T-helper 1 cell (primary cell): Measurements from ENCODE around the gene BCAR1.
A peak's percentile ranks its signal among the peaks of the same experiment; 100 is the strongest.
"Not testable (repeated sequence)": the region's sequence is repeated elsewhere in the genome, so short reads cannot be mapped to it uniquely, and the experiment has no call there.

Experiments
- DNase-seq, 5 donors: peaks; one replicate each; pipeline ENCODE4 v3.0.0-alpha.2; 2012 to 2020

The BCAR1 gene

DNA sequence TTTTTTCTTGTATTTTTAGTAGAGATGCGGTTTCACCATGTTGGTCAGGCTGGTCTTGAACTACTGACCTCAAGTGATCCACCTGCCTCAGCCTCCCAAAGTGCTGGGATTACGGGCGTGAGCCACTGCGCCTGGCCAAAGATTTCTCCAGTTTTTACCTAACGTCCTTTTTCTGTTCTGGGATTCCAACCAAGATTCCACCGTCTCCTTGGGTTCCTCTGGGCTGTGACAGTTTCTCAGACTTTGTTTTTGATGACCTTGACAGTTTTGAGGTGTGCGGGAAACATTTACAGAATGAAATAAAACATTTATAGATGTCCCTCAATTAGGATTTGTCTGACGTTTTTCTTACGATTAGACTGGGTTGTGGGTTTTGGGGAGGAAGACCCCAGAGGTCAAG, 17.9 kb upstream of the BCAR1 start:
- DNase-seq = not testable (repeated sequence)

GRCh38 chr16:75267631-75268264, 16.3 kb upstream of the BCAR1 start:
- DNase-seq = no peak

DNA sequence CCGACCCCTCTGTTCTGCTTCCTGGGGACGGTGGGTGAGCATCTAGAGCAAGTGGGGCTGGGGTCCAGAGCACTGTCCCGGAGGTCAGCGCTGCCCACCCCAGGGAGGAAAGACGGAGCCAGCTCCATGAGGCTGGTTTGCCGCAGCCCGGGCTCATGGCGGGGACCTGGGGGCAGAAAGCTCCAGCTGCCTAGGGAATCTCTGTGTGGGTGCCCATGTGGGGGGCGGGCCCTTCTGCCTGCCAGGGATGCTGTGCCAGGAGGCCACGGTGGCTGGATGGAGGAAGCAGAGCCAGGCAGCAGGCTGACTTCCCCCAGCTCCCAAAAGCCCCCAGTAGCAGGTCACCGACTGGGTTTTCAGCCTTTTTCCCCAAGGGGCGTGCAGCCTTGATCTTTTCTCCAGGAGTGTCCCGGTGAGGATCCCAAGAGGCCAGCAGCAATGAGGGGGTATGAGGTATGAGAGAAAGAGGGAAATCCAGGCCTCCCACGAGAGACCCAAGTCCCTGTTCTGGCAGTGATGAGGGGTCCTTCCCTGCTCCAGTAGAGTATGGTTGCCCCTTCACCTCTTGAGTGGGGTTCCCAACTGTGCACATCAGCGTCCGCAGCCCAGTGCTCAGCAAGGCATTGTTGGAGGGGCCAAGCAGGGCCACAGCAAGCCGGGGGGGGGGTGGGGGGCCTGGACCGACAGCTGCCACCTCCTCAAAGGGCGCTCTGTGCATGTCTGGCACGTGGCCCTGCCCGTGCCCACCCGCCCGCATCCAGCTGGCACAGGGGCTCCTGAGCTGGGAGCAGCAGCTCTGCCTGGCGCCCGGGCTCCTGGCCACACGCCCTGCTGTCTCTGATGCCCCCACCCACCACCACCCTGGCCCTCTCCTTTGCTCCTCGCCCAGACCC, 15.6 kb upstream of the BCAR1 start:
- no peak for DNase-seq

- DNase-seq = no peak
These were observed 14.7 kb upstream of the BCAR1 start for GRCh38 chr16:75265911-75266701.

DNA sequence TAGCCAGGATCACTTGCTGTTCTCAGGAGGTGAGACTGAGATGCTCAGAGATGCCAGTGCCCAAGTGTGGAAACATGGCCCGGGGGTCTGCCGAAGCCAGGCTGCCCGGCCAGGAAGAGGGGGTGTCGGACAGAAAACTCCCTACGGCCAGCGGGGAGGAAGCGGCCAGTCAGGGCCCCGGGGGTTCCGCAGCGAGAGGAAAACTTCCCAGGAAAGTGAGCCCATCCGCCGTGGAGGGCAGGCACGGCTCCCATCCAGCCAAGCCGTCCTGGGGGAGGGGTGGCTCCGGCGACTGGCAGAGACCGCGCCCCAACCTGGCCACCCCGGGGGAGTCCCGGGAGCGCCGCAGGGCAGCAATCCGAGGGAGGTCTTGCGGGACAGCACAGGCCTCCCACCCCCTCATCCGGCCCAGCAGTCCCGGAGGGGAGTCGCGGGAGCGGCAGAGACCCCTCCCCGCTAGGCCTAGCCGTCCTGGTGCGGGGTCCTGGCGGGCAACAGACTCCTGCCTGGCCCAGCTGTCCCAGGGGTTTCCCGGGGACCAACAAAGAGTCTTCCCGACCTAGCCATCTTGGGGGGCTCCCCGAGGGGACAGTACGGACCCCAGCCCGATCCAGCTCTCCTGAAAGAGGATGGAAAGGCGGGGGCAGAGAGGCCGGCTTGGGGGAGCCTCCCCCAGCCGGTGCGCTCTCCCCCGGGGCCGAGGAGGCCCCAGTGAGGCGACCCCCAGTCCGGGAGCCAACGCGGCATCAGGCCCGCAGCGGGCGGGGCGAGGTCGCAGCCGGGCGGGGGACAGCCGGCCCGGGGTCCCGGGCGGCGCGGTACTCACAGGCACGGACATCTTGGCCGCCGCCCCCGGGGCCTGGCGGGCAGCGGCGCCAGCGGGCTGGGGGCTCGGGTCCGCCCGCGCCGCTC, 13.8 kb upstream of the BCAR1 start:
- DNase-seq = no peak

DNA sequence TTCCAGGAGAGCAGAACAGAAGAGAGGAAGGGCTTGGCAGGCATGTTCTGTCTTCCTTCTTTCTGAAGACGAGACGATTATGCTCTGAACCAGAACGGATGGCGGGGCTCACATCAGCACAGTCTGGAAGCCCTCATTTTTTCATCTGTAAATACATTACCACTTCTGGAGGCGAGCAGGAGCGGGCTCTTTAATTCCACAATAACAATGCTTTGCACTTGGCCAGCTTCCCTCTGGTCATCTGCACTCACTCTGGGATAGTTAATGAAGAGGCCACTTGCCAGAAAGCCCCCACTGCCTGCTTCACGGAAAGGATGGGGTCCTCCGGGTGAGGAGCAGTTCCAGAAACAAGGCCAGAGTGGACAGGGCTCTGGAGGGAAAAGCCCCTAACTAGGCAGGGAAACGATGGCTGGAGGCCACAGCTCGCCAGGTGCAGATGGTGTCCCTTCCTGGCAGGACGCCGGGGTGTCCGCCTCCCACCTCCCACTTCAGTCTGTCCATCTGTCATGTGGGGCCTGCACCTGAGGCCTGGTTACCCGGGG, 13.1 kb upstream of the BCAR1 start:
- no peak for DNase-seq

DNA sequence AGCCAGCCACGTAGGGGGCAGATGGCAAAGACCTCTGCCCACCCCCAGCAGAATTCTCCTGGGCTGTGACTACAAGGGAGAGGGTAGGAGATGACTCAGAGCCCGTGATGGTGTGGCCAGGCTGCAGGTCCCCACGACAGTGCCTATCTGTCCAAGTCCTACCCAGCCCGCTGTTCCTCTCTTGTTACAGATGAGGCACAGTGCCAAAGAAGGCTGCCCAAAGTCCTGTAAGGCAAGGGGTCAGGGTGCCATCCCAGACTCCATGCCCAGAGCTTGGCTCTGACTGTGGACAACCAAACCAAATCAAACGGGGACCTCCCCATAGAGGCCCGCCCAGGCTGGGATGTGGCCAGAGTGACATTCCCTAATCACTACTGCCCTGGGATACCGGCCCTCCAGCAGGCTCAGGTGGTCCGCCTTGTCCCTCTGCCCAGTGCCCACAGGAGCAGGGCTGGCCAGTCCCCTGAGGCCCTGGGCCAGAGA, 12.6 kb upstream of the BCAR1 start:
- no peak for DNase-seq

- DNase-seq = no peak
These were observed 12.0 kb upstream of the BCAR1 start for GRCh38 chr16:75263291-75263962.

DNA sequence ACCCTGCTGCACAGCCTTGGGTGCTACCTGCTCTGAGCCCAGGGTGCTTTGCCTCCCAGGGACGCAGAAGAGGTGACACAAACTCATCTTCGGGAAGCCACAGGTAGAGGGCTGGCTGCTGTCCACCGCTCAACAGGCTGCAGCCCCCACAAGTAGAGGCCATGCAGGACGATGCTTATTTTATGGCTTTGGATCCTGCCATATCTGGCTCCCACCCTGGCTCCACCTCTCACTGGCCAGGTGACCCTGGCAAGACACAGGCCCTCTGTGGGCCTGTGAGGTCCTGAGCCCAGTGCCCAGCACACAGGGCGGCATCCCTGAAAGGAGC, 11.3 kb upstream of the BCAR1 start:
- no peak for DNase-seq

DNA sequence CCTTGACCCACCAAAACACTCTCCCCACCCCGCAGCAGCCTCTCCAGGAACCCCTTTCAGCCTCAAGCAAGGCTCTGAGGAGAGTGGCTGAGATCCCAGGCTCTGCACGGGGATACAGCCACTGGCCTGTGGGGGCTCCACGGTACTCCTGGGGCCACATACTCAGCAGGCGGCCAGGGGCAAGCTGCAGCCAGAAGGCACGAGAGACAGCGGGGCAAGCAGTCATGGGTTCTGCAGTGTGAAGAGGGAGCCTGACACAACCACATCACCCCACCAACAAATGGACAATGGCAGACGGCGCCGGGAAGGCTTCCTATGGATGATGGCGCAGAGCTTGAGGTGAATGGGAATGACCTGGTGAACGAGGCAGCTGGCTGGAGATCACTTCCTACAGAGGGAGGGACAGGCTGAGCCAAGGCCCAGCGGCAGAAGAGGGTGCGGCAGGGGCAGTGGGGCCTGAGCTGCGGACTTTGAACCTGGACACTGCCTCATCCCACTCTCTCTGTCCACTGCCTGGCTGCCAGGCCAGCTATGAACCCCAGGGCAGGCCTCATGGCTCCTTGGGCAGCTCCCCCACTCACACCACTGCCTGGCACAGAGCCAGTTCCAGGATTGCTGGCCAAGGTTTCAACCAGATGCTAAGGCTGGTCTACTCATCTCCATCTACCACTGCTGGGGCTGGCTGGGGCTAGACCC, 10.8 kb upstream of the BCAR1 start:
- DNase-seq = no peak

GRCh38 chr16:75261590-75262078, 10.2 kb upstream of the BCAR1 start:
- DNase-seq = no peak

- DNase-seq = no peak
These were observed 9.6 kb upstream of the BCAR1 start for GRCh38 chr16:75260851-75261589.

GRCh38 chr16:75258807-75259141, 7.3 kb upstream of the BCAR1 start:
- DNase-seq = no peak

GRCh38 chr16:75257886-75258806, 6.7 kb upstream of the BCAR1 start:
- DNase-seq = peak in 1 of 5 donors; percentile 9

DNA sequence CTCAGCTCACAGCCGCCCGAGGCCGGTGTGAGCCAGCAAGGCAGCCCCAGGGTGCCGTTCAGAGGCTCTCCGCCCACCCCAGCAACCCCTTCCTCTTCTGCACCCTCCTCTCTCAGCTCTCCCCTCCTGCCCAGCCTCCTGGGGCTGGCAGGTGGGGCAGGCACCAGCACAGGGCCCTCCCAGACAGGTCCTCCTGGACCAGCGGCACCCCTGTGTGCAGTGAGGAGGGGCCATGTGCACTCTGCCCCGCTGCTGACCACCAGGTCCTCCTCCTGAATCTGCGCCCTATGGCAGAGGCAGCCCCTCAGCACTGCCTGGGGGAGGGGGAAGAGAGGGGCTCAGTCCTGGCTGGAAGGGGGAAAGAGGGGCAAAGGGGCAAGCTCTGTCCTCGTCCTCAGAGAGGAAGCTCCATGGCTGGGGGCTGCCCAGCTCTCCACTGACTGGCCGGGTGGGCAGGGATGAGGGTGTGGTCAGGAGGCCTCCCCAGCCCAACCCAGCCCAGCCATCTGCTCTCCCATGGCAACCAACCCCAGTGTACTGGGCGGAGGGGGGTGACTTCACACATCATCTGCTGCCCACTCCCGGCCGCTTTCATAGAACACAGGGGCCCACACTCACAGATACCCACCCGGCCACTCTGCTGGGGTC, 5.4 kb upstream of the BCAR1 start:
- peak in 1 of 5 donors; percentile 11 for DNase-seq

GRCh38 chr16:75256059-75256571, 4.7 kb upstream of the BCAR1 start:
- peak in 1 of 5 donors; percentile 7 for DNase-seq

DNA sequence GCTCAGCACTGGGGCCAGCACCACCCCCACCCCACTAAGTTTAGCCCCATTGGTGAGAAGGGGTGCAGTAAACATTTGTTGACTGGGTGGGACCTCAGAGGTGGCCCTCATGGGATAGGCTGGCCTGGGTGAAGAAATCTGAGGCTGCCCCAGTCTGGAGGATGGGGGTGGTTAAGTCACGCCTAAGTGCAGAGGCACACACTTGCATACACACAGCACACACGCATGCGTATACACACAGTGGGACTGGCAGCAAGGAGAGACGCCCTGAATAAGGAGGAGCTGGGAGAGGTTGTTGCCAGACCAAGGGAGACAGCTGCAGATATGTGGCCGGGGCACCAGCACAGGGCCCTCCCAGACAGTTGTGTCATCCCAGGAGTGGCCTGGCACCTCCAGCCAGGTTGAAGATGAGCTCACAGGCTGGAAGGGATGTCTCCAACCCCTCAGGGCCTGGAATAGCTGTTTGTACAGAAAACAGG, 3.0 kb upstream of the BCAR1 start:
- no peak for DNase-seq
